ENCODE results near the gene MAPK8. TPM values are rescaled to one million over a fixed set of nuclear protein-coding genes. Genes with fewer than 3 reads are reported as not detected.

Gene MAPK8
- total RNA-seq, 1 donor from 2014 or later, result 42.3 TPM

GRCh38 chr10:48331436-48331835, 25.0 kb downstream of the MAPK8 start:
- H3K4me1 ChIP-seq, result peaks cover 7% of the 10 kb centered on the region
- no peak overlapping the region for H3K4me3 ChIP-seq
- H3K27me3 ChIP-seq, result no peaks in the 10 kb centered on the region
- ATAC-seq (no peak), DNase-seq (no peak)
- TF ChIP-seq CTCF (IDR thresholded peaks at IDR 0.05), result no peak
- no peaks in the 10 kb centered on the region for H3K36me3 ChIP-seq
- intact Hi-C loops (cut with DNase I), result no loop called here
- H3K9me3 ChIP-seq, result no peaks in the 10 kb centered on the region
- H3K27ac ChIP-seq, result no peak overlapping the region

GRCh38 chr10:48332166-48332870, 25.8 kb downstream of the MAPK8 start:
- H3K9me3 ChIP-seq, result no peaks in the 10 kb centered on the region

GRCh38 chr10:48332871-48333216, 26.4 kb downstream of the MAPK8 start:
- Histone ChIP-seq H3K27ac (no peak overlapping the region), H3K4me3 (no peak overlapping the region), H3K36me3 (no peaks in the 10 kb centered on the region), H3K9me3 (no peaks in the 10 kb centered on the region), H3K27me3 (no peaks in the 10 kb centered on the region), H3K4me1 (peaks cover 7% of the 10 kb centered on the region)
- DNase-seq (no peak), ATAC-seq (no peak)
- intact Hi-C loops (cut with DNase I), result no loop called here
- no peak for TF ChIP-seq CTCF (IDR thresholded peaks at IDR 0.05)

More at GRCh38 chr10:48332166-48332870, 25.8 kb downstream of the MAPK8 start:
- ATAC-seq (peak; percentile 50), DNase-seq (no peak)
- TF ChIP-seq CTCF (IDR thresholded peaks at IDR 0.05), result no peak
- H3K27me3 ChIP-seq, result no peaks in the 10 kb centered on the region
- H3K27ac ChIP-seq, result no peak overlapping the region
- no peaks in the 10 kb centered on the region for H3K36me3 ChIP-seq
- H3K4me1 ChIP-seq, result peaks cover 7% of the 10 kb centered on the region
- H3K4me3 ChIP-seq, result no peak overlapping the region
- intact Hi-C loops (cut with DNase I), result no loop called here

- ATAC-seq (peak; percentile 45), DNase-seq (no peak)
- no peak for TF ChIP-seq CTCF (IDR thresholded peaks at IDR 0.05)
- no peaks in the 10 kb centered on the region for H3K9me3 ChIP-seq
- no peaks in the 10 kb centered on the region for H3K27me3 ChIP-seq
- peaks cover 7% of the 10 kb centered on the region for H3K4me1 ChIP-seq
- no peak overlapping the region for H3K4me3 ChIP-seq
- H3K27ac ChIP-seq, result no peak overlapping the region
- intact Hi-C loops (cut with DNase I), result no loop called here
- H3K36me3 ChIP-seq, result no peaks in the 10 kb centered on the region
These were observed 27.4 kb downstream of the MAPK8 start for GRCh38 chr10:48333856-48334255.

GRCh38 chr10:48335788-48336187, 29.3 kb downstream of the MAPK8 start:
- Histone ChIP-seq H3K27me3 (no peaks in the 10 kb centered on the region), H3K9me3 (no peaks in the 10 kb centered on the region), H3K36me3 (no peaks in the 10 kb centered on the region), H3K27ac (no peak overlapping the region), H3K4me1 (no peaks in the 10 kb centered on the region), H3K4me3 (no peak overlapping the region)
- DNase-seq, result no peak
- ATAC-seq, result no peak
- TF ChIP-seq CTCF (IDR thresholded peaks at IDR 0.05), result no peak
- intact Hi-C loops (cut with DNase I), result no loop called here
